Measurements from ENCODE around the gene NEK10.

Gene NEK10

DNA sequence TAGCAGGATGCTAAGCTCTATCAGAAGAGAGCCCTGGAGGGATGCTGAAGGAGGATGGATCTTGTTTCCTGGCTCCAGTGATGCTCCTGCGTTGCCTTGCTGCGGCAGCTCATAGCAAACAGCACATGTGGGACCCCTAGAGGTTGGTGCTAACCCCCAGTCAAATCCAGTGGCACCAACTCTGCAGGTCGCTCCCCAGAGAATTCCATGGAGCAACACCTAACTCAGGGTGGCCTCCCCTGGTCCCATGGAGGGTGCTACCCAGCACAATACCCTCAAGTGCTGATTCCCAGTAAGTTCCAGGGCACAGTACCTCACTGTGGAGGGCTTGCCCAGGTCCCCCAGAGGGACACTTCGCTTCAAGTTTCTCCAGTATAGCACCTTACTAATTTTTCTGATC lies 231.2 kb downstream of the NEK10 start:
- Histone ChIP-seq H3K27me3 (ENCODE audit: control insufficient read depth, insufficient read depth, low read length) (no peaks in the 10 kb centered on the region), H3K4me1 (ENCODE audit: control insufficient read depth, insufficient read depth, low read length) (no peaks in the 10 kb centered on the region), H3K4me3 (ENCODE audit: low read length) (no peak overlapping the region), H3K36me3 (ENCODE audit: control insufficient read depth, insufficient read depth, low read length) (no peaks in the 10 kb centered on the region), H3K27ac (ENCODE audit: low read length) (no peak overlapping the region), H3K9me3 (ENCODE audit: control insufficient read depth, insufficient read depth, low read length) (no peaks in the 10 kb centered on the region)
- no CpG with 5 or more reads among the region's 4 CpGs for WGBS (ENCODE audit: insufficient coverage, insufficient read length)
- no peak for DNase-seq (ENCODE audit: low read depth, low spot score)

DNA sequence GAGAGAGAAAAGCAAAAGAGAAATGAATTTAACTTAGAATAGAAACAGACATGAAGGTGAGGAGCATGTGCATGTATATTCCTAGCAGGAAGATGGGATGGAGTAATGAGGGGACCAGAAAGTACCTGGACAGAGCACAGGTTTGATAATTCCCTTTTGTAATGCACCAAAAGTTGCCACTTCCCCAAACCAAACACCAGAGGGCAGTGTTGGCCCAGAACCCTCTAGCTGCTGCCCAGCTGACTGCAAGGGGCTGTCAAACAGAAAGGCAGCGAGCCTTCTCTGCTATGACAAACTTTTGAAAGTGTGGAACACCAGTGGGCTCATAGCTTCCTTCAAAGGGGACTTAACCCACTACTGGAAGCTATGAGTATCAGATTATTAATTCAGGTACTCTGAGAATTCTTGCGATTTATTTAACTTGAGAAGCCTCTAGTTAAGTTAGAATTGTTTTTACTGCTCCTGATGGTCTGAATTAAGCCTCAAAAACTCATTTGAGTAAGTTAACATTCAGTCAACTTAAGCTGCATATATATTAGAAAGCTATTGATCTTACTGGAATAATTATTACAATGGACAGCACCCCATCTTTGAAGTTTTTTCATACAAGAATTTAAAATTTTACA lies 234.9 kb downstream of the NEK10 start:
- Histone ChIP-seq H3K27ac (ENCODE audit: low read length) (no peak overlapping the region), H3K4me3 (ENCODE audit: low read length) (no peak overlapping the region), H3K9me3 (ENCODE audit: control insufficient read depth, insufficient read depth, low read length) (no peaks in the 10 kb centered on the region), H3K4me1 (ENCODE audit: control insufficient read depth, insufficient read depth, low read length) (no peaks in the 10 kb centered on the region), H3K27me3 (ENCODE audit: control insufficient read depth, insufficient read depth, low read length) (no peaks in the 10 kb centered on the region), H3K36me3 (ENCODE audit: control insufficient read depth, insufficient read depth, low read length) (no peaks in the 10 kb centered on the region)
- no CpG with 5 or more reads among the region's 2 CpGs for WGBS (ENCODE audit: insufficient coverage, insufficient read length)
- DNase-seq (ENCODE audit: low read depth, low spot score) = peak; percentile 64

DNA sequence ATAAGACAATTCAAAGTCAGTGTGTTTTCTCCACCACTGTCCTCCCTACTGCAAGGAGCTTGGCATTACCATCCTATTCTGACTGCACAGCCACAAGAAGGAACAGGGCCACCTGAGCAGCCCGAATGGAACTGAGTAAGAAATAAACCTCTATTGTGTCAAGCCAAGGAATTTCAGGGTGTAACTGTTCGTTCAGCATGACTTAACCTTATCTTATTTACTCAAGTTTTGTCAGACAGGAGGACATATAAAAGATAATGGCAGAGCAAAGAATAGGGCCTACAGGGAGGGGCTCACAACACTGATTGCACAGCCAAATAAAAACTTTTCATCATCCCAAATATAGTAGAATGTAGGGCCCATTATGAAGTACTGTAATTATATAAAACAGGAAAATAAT lies 236.1 kb downstream of the NEK10 start:
- H3K4me1 ChIP-seq (ENCODE audit: control insufficient read depth, insufficient read depth, low read length) = no peaks in the 10 kb centered on the region
- no peaks in the 10 kb centered on the region for H3K9me3 ChIP-seq (ENCODE audit: control insufficient read depth, insufficient read depth, low read length)
- no peak overlapping the region for H3K4me3 ChIP-seq (ENCODE audit: low read length)
- no peaks in the 10 kb centered on the region for H3K36me3 ChIP-seq (ENCODE audit: control insufficient read depth, insufficient read depth, low read length)
- no peak for DNase-seq (ENCODE audit: low read depth, low spot score)
- no CpG with 5 or more reads among the region's 2 CpGs for WGBS (ENCODE audit: insufficient coverage, insufficient read length)
- H3K27me3 ChIP-seq (ENCODE audit: control insufficient read depth, insufficient read depth, low read length) = no peaks in the 10 kb centered on the region
- no peak overlapping the region for H3K27ac ChIP-seq (ENCODE audit: low read length)

DNA sequence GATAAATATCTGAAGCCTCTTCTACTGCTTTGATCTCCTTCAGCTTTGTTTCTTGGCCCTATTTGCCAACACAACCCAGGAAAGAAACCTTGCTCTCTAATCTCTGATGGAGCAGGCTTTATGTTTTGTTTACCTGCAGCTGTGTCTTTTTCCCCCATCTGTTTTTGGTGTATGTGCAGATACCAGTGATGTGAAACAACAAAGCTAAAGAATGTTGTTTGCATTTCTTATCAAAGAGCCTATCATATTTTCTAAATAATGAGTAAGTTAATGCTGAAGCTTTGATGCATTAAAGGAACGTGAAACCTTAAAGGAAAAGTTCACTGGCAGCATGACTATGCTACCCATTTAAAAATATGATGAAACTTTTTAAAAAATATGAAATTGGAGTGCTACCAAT lies 238.4 kb downstream of the NEK10 start:
- H3K4me3 ChIP-seq (ENCODE audit: low read length) = no peak overlapping the region
- no peaks in the 10 kb centered on the region for H3K4me1 ChIP-seq (ENCODE audit: control insufficient read depth, insufficient read depth, low read length)
- H3K36me3 ChIP-seq (ENCODE audit: control insufficient read depth, insufficient read depth, low read length) = no peaks in the 10 kb centered on the region
- H3K27me3 ChIP-seq (ENCODE audit: control insufficient read depth, insufficient read depth, low read length) = no peaks in the 10 kb centered on the region
- no peaks in the 10 kb centered on the region for H3K9me3 ChIP-seq (ENCODE audit: control insufficient read depth, insufficient read depth, low read length)
- WGBS (ENCODE audit: insufficient coverage, insufficient read length) = no CpG with 5 or more reads among the region's 1 CpG
- DNase-seq (ENCODE audit: low read depth, low spot score) = no peak
- H3K27ac ChIP-seq (ENCODE audit: low read length) = no peak overlapping the region

DNA sequence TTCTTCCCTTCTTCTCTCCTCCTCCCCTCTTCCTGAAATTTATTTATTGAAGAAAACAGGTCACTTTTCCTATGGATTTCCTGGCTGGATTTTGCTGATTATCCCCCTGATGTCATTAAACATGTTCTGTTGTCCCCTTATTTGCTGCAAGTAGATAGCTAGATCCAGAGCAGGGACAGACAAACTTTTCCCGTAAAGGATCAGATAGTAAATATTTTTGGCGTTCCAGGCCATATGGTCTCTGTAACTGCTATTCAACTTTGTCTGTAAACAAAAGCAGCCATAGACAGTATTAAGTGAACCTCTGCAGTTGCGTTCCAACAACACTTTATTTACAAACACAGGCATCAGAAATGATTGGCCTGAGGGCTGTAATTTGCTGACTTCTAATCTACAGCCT lies 241.3 kb downstream of the NEK10 start:
- no peaks in the 10 kb centered on the region for H3K27me3 ChIP-seq (ENCODE audit: control insufficient read depth, insufficient read depth, low read length)
- WGBS (ENCODE audit: insufficient coverage, insufficient read length) = no CpG with 5 or more reads among the region's 3 CpGs

DNA sequence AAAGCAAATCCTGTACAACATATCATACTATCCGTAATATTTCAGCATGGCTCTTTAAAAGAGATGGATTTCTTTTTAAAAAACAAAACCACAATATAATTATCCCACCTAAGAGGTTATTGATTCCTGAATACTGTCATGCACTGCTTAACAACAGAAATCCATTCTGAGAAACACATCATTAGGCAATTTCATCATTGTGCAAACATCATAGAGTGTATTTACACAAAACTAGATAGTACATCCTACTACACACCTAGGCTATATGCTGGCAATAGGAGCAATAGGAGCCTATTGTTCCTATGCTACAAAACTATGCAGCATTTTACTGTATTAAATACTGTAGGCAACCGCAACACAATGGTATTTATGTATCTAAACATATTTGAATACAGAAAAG lies 242.0 kb downstream of the NEK10 start:
- no peak overlapping the region for H3K4me3 ChIP-seq (ENCODE audit: low read length)
- H3K27ac ChIP-seq (ENCODE audit: low read length) = no peak overlapping the region
- H3K9me3 ChIP-seq (ENCODE audit: control insufficient read depth, insufficient read depth, low read length) = no peaks in the 10 kb centered on the region
- 0 out of 2 replicates have a peak, but pooled peaks cover 2% of the 10 kb centered on the region for H3K4me1 ChIP-seq (ENCODE audit: control insufficient read depth, insufficient read depth, low read length)
- H3K27me3 ChIP-seq (ENCODE audit: control insufficient read depth, insufficient read depth, low read length) = no peaks in the 10 kb centered on the region
- no peaks in the 10 kb centered on the region for H3K36me3 ChIP-seq (ENCODE audit: control insufficient read depth, insufficient read depth, low read length)
- DNase-seq (ENCODE audit: low read depth, low spot score) = no peak
- WGBS (ENCODE audit: insufficient coverage, insufficient read length) = no CpG with 5 or more reads among the region's 2 CpGs

More for the DNA sequence above, 241.3 kb downstream of the NEK10 start:
- H3K4me3 ChIP-seq (ENCODE audit: low read length) = no peak overlapping the region
- H3K36me3 ChIP-seq (ENCODE audit: control insufficient read depth, insufficient read depth, low read length) = no peaks in the 10 kb centered on the region
- no peaks in the 10 kb centered on the region for H3K9me3 ChIP-seq (ENCODE audit: control insufficient read depth, insufficient read depth, low read length)
- DNase-seq (ENCODE audit: low read depth, low spot score) = no peak
- 0 out of 2 replicates have a peak, but pooled peaks cover 2% of the 10 kb centered on the region for H3K4me1 ChIP-seq (ENCODE audit: control insufficient read depth, insufficient read depth, low read length)
- no peak overlapping the region for H3K27ac ChIP-seq (ENCODE audit: low read length)

DNA sequence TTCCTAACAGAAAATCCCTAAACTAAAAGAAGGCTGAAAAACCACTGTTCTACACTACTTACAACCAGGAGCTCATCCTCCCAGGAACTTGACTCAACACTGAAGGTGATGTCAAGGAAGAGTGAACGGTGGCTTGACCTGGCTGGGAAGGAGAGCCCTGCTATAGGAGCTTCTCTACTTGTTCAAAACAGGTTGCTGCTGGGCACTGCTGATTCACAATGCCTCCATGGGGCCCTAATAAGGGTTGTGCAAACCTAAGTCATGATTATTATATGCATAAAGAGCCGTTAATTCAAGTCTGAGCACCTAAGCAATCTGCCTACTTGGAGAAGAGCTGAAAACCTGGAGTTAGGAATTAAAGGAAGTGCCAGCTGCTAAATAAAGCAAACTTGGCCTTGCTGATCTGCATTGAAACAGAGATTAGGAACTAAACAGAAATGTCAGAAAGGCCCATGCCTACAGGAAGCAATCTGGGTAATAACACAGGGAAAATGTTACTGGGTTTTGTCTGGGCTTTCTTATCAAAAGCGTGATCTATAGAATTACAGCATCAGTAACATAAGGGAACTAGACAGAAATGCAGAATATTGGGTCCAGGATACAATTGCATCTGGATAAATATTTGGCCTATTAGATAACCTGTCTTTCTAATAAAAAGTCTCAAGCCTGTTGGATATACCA lies 243.2 kb downstream of the NEK10 start:
- Histone ChIP-seq H3K36me3 (ENCODE audit: control insufficient read depth, insufficient read depth, low read length) (no peaks in the 10 kb centered on the region), H3K27me3 (ENCODE audit: control insufficient read depth, insufficient read depth, low read length) (no peaks in the 10 kb centered on the region), H3K4me1 (ENCODE audit: control insufficient read depth, insufficient read depth, low read length) (0 out of 2 replicates have a peak, but pooled peaks cover 2% of the 10 kb centered on the region), H3K27ac (ENCODE audit: low read length) (no peak overlapping the region), H3K9me3 (ENCODE audit: control insufficient read depth, insufficient read depth, low read length) (no peaks in the 10 kb centered on the region), H3K4me3 (ENCODE audit: low read length) (no peak overlapping the region)
- WGBS (ENCODE audit: insufficient coverage, insufficient read length) = no CpG with 5 or more reads among the region's 3 CpGs
- DNase-seq (ENCODE audit: low read depth, low spot score) = no peak

DNA sequence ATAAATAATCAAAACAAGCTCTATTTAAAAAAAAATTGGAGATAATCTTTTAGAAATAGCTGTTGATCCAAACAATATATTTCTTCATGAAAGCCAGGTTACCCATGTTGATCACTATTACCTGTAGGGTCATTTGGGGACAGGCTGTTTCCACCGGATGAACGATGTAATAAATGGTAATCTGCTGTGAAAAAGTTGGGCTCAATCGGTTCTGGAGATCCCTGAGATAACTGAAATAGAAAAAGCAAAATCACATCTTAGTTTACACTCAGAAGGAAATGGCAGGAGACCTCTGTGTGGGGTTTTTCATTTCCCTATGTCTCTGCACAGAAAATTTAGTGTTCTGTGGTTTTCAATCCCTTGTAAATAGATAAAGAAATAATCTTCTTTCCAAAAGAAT lies 249.5 kb downstream of the NEK10 start:
- 0 out of 2 replicates have a peak, but pooled peaks cover 1% of the 10 kb centered on the region for H3K4me1 ChIP-seq (ENCODE audit: control insufficient read depth, insufficient read depth, low read length)

DNA sequence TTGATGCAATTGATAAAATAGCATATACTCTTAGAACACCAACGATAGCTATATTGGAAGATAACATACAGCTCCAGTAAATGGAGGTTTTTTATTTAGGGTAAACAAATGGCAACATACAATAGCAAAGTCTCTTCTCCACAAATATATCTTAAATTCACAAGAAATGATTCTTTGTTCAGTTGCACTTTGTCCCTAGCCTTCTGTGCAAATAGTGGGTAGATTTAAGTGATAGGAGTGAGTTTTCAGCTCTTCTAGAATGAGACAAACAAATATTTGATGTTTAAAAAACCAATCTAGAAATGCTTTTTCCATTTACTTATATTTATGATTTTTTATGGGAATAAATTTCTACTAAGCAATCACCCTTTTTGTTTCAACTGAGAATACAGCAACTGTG lies 253.8 kb downstream of the NEK10 start:
- WGBS (ENCODE audit: insufficient coverage, insufficient read length) = no CpG with 5 or more reads among the region's 1 CpG
- Histone ChIP-seq H3K27ac (ENCODE audit: low read length) (no peak overlapping the region), H3K36me3 (ENCODE audit: control insufficient read depth, insufficient read depth, low read length) (no peaks in the 10 kb centered on the region), H3K4me3 (ENCODE audit: low read length) (no peak overlapping the region), H3K27me3 (ENCODE audit: control insufficient read depth, insufficient read depth, low read length) (no peaks in the 10 kb centered on the region), H3K4me1 (ENCODE audit: control insufficient read depth, insufficient read depth, low read length) (no peaks in the 10 kb centered on the region), H3K9me3 (ENCODE audit: control insufficient read depth, insufficient read depth, low read length) (no peaks in the 10 kb centered on the region)
- DNase-seq (ENCODE audit: low read depth, low spot score) = no peak

More for the DNA sequence above, 249.5 kb downstream of the NEK10 start:
- Histone ChIP-seq H3K4me3 (ENCODE audit: low read length) (no peak overlapping the region), H3K27me3 (ENCODE audit: control insufficient read depth, insufficient read depth, low read length) (no peaks in the 10 kb centered on the region), H3K9me3 (ENCODE audit: control insufficient read depth, insufficient read depth, low read length) (no peaks in the 10 kb centered on the region), H3K27ac (ENCODE audit: low read length) (no peak overlapping the region), H3K36me3 (ENCODE audit: control insufficient read depth, insufficient read depth, low read length) (no peaks in the 10 kb centered on the region)
- WGBS (ENCODE audit: insufficient coverage, insufficient read length) = no CpG with 5 or more reads among the region's 3 CpGs
- no peak for DNase-seq (ENCODE audit: low read depth, low spot score)

DNA sequence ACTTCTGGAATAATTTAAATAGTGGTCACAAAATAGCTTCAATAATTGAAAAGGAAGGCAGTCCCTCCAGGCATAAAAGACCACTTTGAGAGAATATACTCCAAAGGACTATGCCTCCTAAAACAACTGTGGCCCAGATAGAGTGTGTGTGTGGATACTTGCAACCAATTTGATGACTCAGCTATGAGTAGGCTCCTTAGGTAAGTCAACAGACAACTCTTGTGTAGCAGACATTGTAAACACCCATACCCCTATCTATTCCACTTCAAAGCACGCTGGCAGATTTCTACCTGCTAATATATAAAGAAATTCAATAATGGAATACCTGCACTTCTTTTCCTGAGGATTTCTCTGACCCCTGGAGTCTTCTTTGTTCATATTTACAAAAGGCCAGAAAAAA lies 254.5 kb downstream of the NEK10 start:
- Histone ChIP-seq H3K36me3 (ENCODE audit: control insufficient read depth, insufficient read depth, low read length) (no peaks in the 10 kb centered on the region), H3K27ac (ENCODE audit: low read length) (no peak overlapping the region), H3K4me1 (ENCODE audit: control insufficient read depth, insufficient read depth, low read length) (no peaks in the 10 kb centered on the region), H3K27me3 (ENCODE audit: control insufficient read depth, insufficient read depth, low read length) (no peaks in the 10 kb centered on the region), H3K4me3 (ENCODE audit: low read length) (no peak overlapping the region), H3K9me3 (ENCODE audit: control insufficient read depth, insufficient read depth, low read length) (no peaks in the 10 kb centered on the region)
- WGBS (ENCODE audit: insufficient coverage, insufficient read length) = no CpG with 5 or more reads among the region's 1 CpG
- no peak for DNase-seq (ENCODE audit: low read depth, low spot score)

DNA sequence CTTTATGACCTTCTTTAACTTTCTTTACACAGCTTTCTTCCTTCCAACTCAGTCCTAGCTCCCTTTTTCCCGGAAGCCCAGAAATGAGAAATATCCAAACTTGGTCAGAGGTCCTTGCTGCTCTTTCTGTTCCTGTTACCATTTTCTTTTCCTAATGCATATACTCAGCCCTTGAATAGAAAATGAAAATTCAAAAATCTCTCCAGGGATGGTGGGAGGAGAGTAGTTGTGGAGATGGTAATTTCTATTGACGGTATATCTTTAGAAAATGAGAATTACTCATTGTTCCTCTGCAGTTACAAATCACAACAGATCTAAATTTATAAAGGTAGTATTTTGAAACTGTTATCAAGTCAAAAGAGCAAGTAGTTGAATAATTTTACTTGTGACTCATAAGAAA lies 255.1 kb downstream of the NEK10 start:
- Histone ChIP-seq H3K36me3 (ENCODE audit: control insufficient read depth, insufficient read depth, low read length) (no peaks in the 10 kb centered on the region), H3K4me3 (ENCODE audit: low read length) (no peak overlapping the region), H3K9me3 (ENCODE audit: control insufficient read depth, insufficient read depth, low read length) (no peaks in the 10 kb centered on the region), H3K27ac (ENCODE audit: low read length) (no peak overlapping the region), H3K27me3 (ENCODE audit: control insufficient read depth, insufficient read depth, low read length) (no peaks in the 10 kb centered on the region), H3K4me1 (ENCODE audit: control insufficient read depth, insufficient read depth, low read length) (no peaks in the 10 kb centered on the region)
- DNase-seq (ENCODE audit: low read depth, low spot score) = no peak
- WGBS (ENCODE audit: insufficient coverage, insufficient read length) = no CpG with 5 or more reads among the region's 2 CpGs
